Motor neuron (in vitro differentiated cells): ENCODE data around the gene AQP10. TPM values are rescaled to one million over a fixed set of nuclear protein-coding genes. Genes with fewer than 3 reads are reported as not detected.
"Not testable (repeated sequence)": the region's sequence is repeated elsewhere in the genome, so short reads cannot be mapped to it uniquely, and the experiment has no call there.

Experiments used
- ATAC-seq, 8 experiments: fragments of 200-7000 bp; cut with Tn5 transposase; replicated peaks in 6 of 8; 2 replicates each; pipeline ENCODE4 v1.8.0; 2021; ENCODE audit warnings: mild to moderate bottlenecking in 8 of 8, moderate library complexity in 8 of 8
- H3K27ac ChIP-seq, 2 donors: fragments of 250-450 bp; sonication (Bioruptor Pico); 2 replicates each; pipeline ENCODE4 v1.9.0; 2021; ENCODE audit warnings: antibody characterized with exemption in 2 of 2, mild to moderate bottlenecking in 2 of 2, moderate library complexity in 1 of 2
- H3K4me1 ChIP-seq, 2 donors: fragments of 250-450 bp; sonication (Bioruptor Pico); replicated peaks in 1 of 2; 2 replicates each; pipeline ENCODE4 v1.6.1; 2021; ENCODE audit warnings: antibody characterized with exemption in 2 of 2, mild to moderate bottlenecking in 2 of 2, moderate library complexity in 1 of 2
- H3K4me3 ChIP-seq, 5 donors: fragments of 250-450 bp; sonication (Bioruptor Pico); 2 replicates each; pipeline ENCODE4 v1.9.0; 2021; ENCODE audit warnings: antibody characterized with exemption in 5 of 5, mild to moderate bottlenecking in 5 of 5, moderate library complexity in 4 of 5
- WGBS, 10 experiments: fragments of 450-650 bp; shearing (Covaris generic); methylation state at CpG; one replicate each; pipeline ENCODE4 v1.0.0; 2022; 5-methylcytosine and 5-hydroxymethylcytosine counted together
- in situ Hi-C, 9 experiments: fragments of 400-800 bp; cut with MboI; loops; one replicate each; pipeline ENCODE4 v1.15.0; 2021; ENCODE audit warnings: low sequenced_read_pairs in 9 of 9, low pct_unique_long_range_greater_than_20kb in 2 of 9; ENCODE audit not compliant: unreplicated experiment in 9 of 9
- total RNA-seq, 8 experiments: library from RNA; unstranded; fragments of 300-600 nt; gene quantifications; 2 replicates each; pipeline versions ENCODE4 v1.2.3 to v1.2.4, GENCODE V29; 2022

Gene AQP10
- total RNA-seq, 8 experiments from 2014 or later = 0.07 to 1.1 (median 0.33) TPM; not detected in 1

DNA sequence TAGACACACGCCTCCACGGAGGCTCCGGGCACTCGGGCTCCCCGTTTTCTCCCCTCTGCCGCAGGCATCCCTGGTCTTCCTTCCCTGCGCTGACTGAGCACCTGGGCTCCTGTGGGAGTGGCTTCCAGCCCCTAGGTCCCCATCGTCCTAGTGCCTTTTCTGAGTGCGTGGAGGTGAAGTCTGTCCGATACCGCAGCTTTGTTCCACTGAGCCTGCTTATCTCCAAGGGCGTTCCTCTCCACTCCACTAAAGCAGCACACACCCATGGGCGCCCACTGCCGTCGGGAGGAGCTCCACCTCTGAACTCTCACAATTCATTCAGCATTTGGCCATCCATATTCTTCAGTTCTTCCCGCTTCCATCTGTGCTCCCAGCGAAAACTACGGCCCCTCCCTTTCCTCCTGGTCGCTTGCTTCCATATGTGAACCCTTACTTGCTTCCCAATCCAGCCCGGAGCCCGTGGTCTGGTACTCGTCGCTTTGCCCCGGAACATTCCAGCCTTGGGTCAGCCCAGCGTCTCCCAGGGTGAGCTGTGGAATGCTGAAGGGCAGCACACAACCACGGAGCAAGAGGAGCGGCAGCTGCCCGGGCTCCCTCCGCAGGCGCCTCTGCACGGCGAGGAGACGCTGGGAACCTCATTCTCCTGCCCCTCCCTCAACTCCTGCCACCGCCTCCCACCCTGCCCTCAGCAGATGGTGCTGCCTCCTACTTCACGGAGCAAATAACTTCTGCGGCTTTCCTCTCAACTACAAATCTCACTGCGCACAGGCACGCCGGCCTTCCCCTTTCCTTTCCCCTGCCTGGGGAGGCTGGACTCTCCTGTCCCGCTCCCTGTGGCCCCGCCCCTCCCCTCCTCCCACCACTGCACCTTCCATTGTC is 31.9 kb downstream of the AQP10 start:
- H3K27ac ChIP-seq = peak overlapping the region in 1 of 2 donors; percentile 11
- peaks cover 3 to 20% of the 10 kb centered on the region in 2 donors for H3K4me1 ChIP-seq
- peak overlapping the region in 4 of 5 donors; percentile 10 to 25 (median 18) for H3K4me3 ChIP-seq
- in situ Hi-C loops = no loop called here
- WGBS, 10 experiments = 0 to 40% (median 3%) methylated on average over 1 to 20 of the region's 41 CpGs; no CpG with 5 or more reads in 4 of the 10 experiments
- ATAC-seq = peak; percentile 56 to 94 (median 90)

DNA sequence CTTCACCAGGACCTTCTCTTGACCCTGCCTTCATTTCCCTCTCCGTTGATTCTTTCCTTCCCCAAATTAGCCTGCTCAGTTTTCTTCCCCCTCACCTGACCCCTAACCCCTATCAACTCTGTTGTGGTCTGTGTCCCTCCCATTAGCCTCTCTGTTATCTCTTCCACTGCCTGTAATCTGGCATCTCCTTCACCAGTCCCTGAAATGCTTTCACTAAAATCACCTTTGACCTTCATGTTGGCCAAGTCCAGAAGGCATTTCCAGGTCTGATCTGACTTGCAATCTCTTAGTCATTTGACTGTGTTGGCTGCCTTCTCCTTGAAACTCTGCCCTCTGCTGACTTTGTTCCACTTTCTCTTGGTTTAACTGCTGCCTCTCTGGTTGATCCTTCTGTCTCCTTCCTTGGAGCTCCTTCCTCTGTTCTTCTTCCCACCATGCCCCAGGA is 32.6 kb downstream of the AQP10 start:
- 0% methylated on average over 1 of the region's 1 CpG; no CpG with 5 or more reads in 9 of the 10 experiments for WGBS, 10 experiments
- in situ Hi-C loops = no loop called here
- peaks cover 3 to 20% of the 10 kb centered on the region in 2 donors for H3K4me1 ChIP-seq
- H3K27ac ChIP-seq = no peak overlapping the region
- H3K4me3 ChIP-seq = no peak overlapping the region
- peak in 3 of 8 experiments; percentile 5 to 17 (median 10) for ATAC-seq

DNA sequence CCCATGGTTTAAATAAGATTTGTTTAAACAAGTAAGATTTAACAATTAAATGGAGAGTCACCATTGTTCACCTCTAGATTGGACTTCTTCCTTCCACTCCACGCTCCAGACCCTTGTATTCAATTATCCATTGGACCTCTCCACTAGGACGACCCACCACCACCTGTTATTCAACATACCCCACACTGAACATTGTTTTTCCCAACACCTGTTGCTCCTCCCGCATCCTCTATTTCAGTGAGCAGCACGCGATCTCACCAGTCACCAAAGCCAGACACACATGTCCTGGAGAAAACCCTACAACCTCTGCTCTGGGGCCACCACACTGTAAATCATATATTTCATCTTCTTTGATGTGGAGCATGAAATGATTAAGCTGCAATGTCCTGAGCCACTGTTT is 33.1 kb downstream of the AQP10 start:
- peaks cover 3 to 20% of the 10 kb centered on the region in 2 donors for H3K4me1 ChIP-seq
- WGBS, 10 experiments = 33 to 100% (median 81%) methylated on average over 1 to 5 of the region's 5 CpGs; no CpG with 5 or more reads in 2 of the 10 experiments
- in situ Hi-C loops = no loop called here
- ATAC-seq = no peak
- no peak overlapping the region for H3K4me3 ChIP-seq
- no peak overlapping the region for H3K27ac ChIP-seq

DNA sequence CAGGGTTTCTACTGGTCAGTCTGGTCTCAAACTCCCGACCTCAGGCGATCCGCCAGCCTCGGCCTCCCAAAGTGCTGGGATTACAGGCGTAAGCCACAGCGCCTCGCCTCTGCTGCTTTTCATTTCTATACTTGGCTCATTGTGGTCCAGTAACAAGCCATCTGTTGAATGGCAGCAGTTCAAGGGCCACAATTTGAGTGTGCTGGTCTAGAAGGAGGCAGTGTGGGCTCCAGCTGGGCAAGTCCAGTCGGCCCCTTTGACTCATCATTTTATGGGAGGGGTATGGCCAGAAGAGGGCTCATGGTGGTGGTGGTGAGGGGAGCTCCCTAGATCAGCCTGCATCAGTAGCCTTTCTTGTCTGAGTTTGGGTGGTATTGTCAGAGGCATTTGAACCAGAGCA is 37.6 kb downstream of the AQP10 start:
- no peak overlapping the region for H3K4me3 ChIP-seq
- 51 to 100% (median 91%) methylated on average over 1 to 8 of the region's 8 CpGs; no CpG with 5 or more reads in 3 of the 10 experiments for WGBS, 10 experiments
- in situ Hi-C loops = no loop called here
- ATAC-seq = no peak
- H3K4me1 ChIP-seq = peaks cover 1 to 8% of the 10 kb centered on the region in 2 donors
- H3K27ac ChIP-seq = no peak overlapping the region

DNA sequence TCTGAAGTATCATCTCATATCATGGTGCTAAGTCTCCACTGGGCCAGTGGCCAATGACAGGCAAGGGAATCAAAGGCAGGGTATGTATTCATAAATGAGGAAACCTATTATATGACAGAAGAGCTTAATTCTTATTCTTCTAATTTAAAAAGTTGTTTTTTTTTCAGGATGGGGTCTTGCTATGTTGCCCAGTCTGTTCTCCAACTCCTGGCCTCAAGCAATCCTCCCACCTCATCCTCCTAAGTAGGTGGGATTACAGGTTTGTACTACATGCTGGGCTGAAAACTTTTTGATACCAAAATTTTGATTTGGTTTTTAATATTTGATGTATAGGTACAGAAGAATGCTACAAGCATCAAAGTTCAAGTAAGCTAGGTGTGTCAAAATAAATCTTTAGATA is 39.4 kb downstream of the AQP10 start:
- no peak for ATAC-seq
- Histone ChIP-seq H3K27ac (no peak overlapping the region), H3K4me1 (no peaks in the 10 kb centered on the region), H3K4me3 (no peak overlapping the region)
- in situ Hi-C loops = no loop called here

DNA sequence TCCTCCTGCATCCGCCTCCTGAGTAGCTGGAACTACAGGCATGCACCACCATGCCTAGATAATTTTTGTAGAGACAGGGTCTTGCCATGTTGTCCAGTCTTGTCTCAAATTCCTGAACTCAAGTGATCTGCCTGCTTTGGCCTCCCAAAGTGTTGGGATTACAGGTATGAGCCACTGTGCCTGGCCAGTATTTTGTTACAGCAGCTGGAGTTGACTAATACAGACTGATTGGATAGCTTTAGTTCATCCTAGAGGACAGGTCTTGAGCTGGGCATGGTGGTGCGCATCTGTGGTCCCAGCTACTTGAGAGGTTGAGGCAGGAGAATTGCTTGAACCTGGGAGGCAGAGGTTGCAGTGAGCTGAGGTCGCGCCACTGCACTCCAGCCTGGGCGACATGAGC is 40.0 kb downstream of the AQP10 start:
- ATAC-seq, in situ Hi-C loops: not testable (repeated sequence)
- 50 to 97% (median 84%) methylated on average over 2 to 5 of the region's 5 CpGs for WGBS, 10 experiments

DNA sequence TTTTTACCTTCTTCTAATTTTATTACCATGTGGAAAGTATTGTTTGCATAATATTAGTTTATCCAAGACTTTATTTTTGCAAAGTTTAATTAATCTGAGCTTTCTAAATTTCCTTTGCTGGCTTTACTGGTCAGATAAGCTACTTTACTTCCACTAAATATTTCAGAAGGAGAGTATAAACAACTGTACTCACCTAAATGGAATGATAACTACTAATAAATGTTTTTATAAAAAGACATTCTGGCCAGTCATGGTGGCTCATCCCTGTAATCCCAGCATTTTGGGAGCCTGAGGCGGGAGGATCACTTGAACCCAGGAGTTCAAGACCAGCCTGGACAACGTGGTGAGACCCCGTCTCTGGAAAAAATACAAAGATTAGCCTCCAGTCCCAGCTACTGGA is 40.5 kb downstream of the AQP10 start:
- Histone ChIP-seq H3K4me1 (no peaks in the 10 kb centered on the region), H3K4me3 (no peak overlapping the region), H3K27ac (no peak overlapping the region)
- in situ Hi-C loops = no loop called here
- WGBS, 10 experiments = 50 to 72% (median 60%) methylated on average over 2 to 3 of the region's 3 CpGs; no CpG with 5 or more reads in 5 of the 10 experiments
- no peak for ATAC-seq

More for the DNA sequence above, 40.0 kb downstream of the AQP10 start:
- H3K4me3 ChIP-seq, H3K4me1 ChIP-seq, H3K27ac ChIP-seq: not testable (repeated sequence)

DNA sequence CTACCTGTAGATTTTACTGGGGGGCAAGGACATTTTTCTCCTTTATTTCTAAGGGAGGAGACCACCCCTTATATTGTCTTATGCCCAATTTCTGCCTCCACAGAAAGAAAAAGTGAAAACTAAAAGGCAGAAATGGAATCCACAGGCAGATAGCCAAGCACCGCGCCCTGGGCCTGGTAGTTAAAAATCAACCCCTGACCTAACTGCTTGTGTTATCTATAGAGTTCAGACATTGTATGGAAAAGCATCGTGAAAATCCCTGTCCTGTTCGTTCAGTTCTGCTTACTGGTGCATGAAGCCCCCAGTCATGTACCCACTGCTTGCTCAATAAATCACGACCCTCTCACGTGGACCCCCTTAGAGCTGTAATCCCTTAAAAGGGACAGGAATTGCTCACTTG is 50.5 kb downstream of the AQP10 start:
- in situ Hi-C loops = no loop called here
- no peak for ATAC-seq
- Histone ChIP-seq H3K27ac (no peak overlapping the region), H3K4me1 (no peaks in the 10 kb centered on the region), H3K4me3 (no peak overlapping the region)
- 67 to 88% (median 82%) methylated on average over 2 to 6 of the region's 6 CpGs; no CpG with 5 or more reads in 5 of the 10 experiments for WGBS, 10 experiments

DNA sequence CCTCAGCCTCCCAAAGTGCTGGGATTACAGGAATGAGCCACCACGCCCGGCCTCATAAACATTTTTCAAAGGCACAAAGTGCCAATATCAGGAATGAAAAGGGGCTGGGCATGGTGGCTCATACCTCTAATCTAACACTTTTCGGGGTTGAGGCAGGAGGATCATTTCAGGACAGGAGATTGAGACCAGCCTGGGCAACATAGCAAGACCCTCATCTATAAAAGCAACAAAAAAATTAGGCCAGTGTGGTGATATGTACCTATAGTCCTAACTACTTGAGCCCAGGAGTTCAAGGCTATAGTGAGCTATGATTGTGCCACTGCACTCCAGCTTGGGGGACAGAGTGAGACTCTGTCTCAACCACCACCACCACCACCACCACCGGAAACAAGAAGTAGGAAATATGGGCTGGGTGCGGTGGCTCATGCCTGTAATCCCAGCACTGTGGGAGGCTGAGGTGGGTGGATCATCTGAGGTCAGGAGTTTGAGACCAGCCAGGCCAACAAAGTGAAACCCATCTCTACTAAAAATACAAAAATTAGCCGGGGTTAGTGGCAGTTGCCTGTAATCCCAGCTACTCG is 53.0 kb downstream of the AQP10 start:
- H3K27ac ChIP-seq, H3K4me1 ChIP-seq, ATAC-seq, in situ Hi-C loops, H3K4me3 ChIP-seq: not testable (repeated sequence)
- 60 to 95% (median 90%) methylated on average over 1 to 6 of the region's 7 CpGs; no CpG with 5 or more reads in 5 of the 10 experiments for WGBS, 10 experiments

Other genes starting within 250 kb of the AQP10 start
- gene NUP210L, start 166.0 kb upstream of the AQP10 start, total RNA-seq = under 1 TPM; 0.10 to 0.60 (median 0.31) TPM
- 100 to 1,000 TPM; 142 to 388 (median 227) TPM for gene TPM3, start 129.0 kb upstream of the AQP10 start, total RNA-seq
- 1 to 10 TPM in 1 of 8 experiments, not detected in 7; 3.7 TPM for gene CFAP141, start 114.8 kb upstream of the AQP10 start, total RNA-seq
- gene UBAP2L, start 100.1 kb upstream of the AQP10 start, total RNA-seq = 100 to 1,000 TPM in 5 of 8 experiments, 10 to 100 TPM in 3; 75.6 to 188 (median 117) TPM
- gene HAX1, start 48.5 kb upstream of the AQP10 start, total RNA-seq = 100 to 1,000 TPM in 5 of 8 experiments, 10 to 100 TPM in 3; 83.2 to 173 (median 128) TPM
- 100 to 1,000 TPM in 1 of 8 experiments, 10 to 100 TPM in 7; 33.6 to 130 (median 49.1) TPM for gene ATP8B2, start 4.4 kb downstream of the AQP10 start, total RNA-seq
- gene IL6R, start 84.2 kb downstream of the AQP10 start, total RNA-seq = 10 to 100 TPM in 2 of 8 experiments, 1 to 10 TPM in 3, under 1 TPM in 3; 0.16 to 35.0 (median 3.3) TPM
- gene TDRD10, start 181.1 kb downstream of the AQP10 start, total RNA-seq = 1 to 10 TPM in 2 of 8 experiments, under 1 TPM in 5, not detected in 1; 0.17 to 2.6 (median 0.92) TPM
- 1 to 10 TPM in 5 of 8 experiments, under 1 TPM in 2, not detected in 1; 0.42 to 4.0 (median 2.2) TPM for gene SHE, start 181.3 kb downstream of the AQP10 start, total RNA-seq
- gene UBE2Q1, start 237.6 kb downstream of the AQP10 start, total RNA-seq = 10 to 100 TPM; 32.0 to 58.2 (median 39.2) TPM
- 10 to 100 TPM in 4 of 8 experiments, 1 to 10 TPM in 3, under 1 TPM in 1; 0.81 to 31.9 (median 11.6) TPM for gene CHRNB2, start 246.7 kb downstream of the AQP10 start, total RNA-seq